Activated T-helper 1 cell treated with Interleukin-2 at 50 U/mL for 16 hours (primary cell): ENCODE data around the gene CORO6.

Experiments used
- DNase-seq: peaks from one replicate; pipeline ENCODE4 v3.0.0-alpha.2; 2020; ENCODE audit warnings: low read depth

The CORO6 gene

GRCh38 chr17:29612404-29613280 is 10.1 kb downstream of the CORO6 start:
- no peak for DNase-seq

DNA sequence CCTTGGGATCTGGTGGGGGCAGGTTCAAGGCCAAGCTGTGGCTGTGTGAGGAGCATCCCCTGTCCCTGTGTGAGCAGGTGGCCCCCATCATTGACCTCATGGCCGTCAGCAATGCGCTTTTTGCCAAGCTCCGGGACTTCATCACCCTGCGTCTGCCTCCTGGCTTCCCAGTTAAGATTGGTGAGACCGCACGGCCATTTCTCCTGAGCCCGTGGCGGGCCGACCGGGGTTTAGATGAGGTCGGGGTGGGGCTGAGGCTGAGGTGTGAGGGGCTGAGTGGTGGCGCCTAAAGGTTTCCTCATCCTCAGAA is 10.7 kb downstream of the CORO6 start:
- DNase-seq, result no peak

- no peak for DNase-seq
Observed at GRCh38 chr17:29611351-29612093, 11.2 kb downstream of the CORO6 start.

DNA sequence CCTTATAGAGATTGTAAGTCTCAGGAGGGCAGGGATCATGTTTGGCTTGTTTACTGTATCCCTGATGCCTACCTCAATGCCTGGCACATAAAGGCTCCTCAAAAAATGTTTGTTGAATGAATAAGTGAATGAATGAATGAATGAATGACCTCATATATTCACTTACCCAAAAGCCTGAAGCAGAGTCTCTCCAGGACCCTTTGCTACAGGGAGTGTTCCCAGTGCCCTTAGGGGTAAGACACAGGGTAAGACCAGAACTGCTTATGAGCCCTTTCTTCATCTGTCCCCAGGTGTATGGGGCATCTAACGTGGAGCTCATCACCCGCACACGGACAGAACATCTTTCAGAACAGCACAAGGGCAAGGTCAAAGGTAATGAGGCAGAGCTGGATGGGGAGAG is 12.3 kb downstream of the CORO6 start:
- DNase-seq, result no peak

DNA sequence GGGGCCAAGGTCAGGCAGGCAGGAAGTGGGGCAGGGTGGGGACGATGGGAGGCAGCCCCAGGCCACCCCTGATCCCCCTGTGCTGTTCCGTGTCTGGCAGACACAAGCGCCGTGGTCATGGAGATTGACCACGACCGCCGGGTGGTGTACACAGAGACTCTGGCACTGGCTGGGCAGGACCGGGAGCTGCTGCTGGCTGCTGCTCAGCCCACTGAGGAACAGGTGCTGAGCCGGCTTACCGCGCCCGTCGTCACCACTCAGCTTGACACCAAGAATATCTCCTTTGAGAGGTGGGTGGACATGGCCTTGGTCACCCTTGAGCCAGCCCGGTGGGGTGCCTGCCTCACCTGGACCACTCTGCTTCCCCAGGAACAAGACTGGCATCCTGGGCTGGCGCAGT is 13.7 kb downstream of the CORO6 start:
- no peak for DNase-seq

- no peak for DNase-seq
Observed at GRCh38 chr17:29607557-29608195, 15.0 kb downstream of the CORO6 start.

DNA sequence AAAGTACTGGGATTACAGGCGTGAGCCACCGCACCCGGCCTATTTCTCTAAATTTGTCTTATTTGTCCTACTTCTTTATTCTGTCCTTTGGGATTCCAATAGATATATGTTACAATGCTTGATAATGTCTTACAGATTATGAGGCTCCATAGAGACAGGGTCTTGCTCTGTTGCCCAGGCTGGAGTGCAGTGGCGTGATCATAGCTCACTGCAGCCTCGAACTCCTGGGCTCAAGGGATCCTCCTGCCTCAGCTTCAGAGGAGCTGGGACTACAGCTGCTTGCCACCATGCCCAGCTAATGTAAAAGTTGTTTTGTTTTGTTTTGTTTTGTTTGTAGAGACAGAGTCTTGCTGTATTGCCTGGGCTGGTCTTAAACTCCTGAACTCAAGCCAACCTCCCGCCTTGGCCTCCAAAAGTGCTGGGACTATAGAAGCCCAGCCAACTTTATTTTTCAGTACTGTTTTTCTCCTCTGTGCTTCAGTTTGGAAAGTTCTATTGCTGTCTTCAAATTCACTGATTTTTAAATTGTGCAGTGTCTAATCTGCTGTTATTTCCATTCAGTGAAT is 19.5 kb downstream of the CORO6 start:
- no peak for DNase-seq

DNA sequence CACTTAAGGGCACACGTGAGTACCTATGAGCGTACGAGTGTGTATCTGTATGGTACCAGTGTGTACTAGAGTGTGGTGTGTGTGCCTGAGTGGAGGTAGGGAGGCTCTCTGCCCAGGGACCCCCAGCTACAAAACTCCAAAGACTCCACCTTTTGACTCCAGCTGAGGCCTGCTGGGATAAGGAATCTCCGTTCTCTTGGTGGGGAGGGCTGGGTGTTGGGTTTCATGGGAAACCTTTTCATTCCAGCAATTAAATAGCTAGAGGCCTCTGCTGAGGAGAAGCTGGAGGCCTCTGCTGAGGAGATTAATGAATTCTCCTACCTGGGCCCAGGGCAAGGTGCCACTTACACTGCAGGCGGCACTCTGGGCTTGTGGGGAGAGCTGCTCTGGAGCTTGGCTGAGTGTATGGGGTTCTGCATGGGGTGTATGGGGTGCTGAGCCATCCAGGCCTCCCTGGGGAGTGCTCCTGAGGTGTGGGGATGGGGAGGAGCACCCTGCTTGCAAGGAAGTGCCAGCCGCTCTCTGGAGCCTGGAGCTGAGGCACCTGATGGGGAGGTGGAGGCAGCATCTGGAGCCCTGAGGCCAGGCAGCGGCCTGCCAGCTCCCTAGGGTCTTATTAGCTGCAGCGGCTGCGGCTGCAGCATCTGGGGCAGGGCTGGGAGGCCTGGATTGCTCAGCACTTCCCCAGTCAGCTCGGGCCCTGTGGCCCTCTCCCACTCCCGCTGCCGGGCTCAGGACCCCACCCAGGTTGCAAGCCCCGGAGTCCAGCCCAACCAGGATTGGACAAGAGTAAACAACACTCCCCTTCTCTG is 25.1 kb downstream of the CORO6 start:
- no peak for DNase-seq

GRCh38 chr17:29596811-29597210 is 25.9 kb downstream of the CORO6 start:
- DNase-seq, result no peak

- DNase-seq, result no peak
Observed at GRCh38 chr17:29595943-29596774, 26.6 kb downstream of the CORO6 start.

GRCh38 chr17:29595107-29595942 is 27.4 kb downstream of the CORO6 start:
- no peak for DNase-seq

GRCh38 chr17:29594519-29595090 is 28.1 kb downstream of the CORO6 start:
- no peak for DNase-seq

DNA sequence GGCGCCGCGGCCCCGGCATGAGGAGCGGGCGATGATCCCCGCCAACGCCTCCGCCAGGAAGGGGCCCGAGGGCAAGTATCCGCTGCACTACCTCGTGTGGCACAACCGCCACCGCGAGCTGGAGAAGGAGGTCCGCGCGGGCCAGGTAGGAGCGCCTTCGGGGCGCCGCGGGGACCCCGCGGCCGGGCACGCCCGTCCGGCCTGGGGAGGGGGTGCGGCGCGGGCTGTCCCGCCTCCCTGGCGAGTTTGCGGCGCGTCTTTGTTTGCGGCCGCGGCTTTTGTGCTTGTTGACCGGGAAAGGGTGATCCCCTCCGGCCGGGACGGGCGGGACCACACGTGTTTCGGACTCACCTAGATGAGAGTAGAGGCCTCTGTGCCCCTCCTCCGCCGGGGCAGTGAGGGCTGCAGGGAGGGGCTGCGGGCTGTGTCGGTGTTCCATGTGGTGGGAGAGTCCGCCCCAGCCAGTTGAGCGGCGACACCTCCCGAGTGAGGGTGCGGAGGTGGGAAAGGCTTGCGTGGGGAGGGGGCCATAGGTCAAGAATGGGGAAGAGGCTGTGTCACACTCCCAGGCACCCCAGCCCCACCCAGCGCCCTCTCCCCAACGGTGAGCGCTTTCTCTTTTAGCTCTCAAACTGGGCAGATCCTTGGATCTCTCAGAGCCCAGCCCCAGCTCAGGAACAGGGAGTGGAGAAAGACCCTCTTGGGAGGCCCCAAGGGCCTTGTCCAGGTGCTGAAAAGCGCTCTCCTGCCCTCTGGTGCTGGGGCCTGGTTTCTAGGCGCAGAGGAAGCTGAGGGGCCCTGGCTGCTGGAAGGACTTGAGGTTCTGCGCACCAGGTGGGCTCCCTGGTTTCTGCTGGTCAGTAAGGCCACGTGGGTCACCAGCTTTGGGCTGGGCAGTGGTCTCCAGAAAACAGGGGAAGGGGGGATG is 28.9 kb downstream of the CORO6 start:
- DNase-seq, result no peak

DNA sequence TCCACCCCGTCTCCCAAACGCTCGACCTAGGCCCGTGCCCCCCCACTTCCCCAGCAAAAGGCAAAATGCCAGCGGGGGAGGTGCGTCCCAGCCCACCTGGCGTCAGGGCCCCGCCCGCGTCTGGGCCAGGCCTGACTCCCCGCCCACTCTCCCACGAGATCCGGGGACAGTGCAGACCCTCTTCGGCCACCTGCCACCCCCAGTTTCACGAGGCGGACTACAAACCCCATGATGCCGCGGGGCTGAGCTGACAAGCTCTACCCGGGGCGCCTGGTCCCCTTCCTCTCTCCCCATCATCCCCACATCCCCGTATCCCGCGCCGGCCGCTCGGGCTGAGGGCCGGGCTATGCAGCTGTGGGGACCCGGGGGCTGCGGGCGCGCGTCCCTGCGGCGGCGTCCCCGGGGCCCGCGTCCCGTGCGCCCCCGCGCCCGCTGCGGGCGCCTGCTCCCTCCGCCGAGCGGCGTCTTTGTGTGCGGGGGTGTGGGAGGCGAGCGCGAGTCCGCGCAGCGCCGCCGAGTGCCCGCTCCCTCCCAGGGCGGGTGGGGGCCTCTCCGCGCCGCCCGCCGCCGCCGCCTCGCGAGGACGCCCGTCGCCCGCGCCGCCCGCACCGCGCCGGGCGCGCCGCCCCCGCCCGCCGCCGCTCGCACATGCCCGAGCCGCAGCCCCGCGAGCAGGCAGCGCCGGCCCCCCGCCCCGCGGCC is 29.7 kb downstream of the CORO6 start, which contains the start of gene ANKRD13B:
Gene ANKRD13B, plus strand, starts transcription at position 283 of the 702 bp plus-strand sequence. CDS start 490 bp downstream, outside the sequence.
- DNase-seq, result peak; percentile 19

- DNase-seq, result peak; percentile 67
Observed at GRCh38 chr17:29591737-29592608, 30.7 kb downstream of the CORO6 start.

- no peak for DNase-seq
Observed at GRCh38 chr17:29591146-29591736, 31.5 kb downstream of the CORO6 start.
